ENCODE results near the gene SLC25A43. TPM values are rescaled to one million over a fixed set of nuclear protein-coding genes. Genes with fewer than 3 reads are reported as not detected.

SLC25A43 gene
- polyA plus RNA-seq, 1 of the 3 experiments (the other 2 are of a cell fraction), result 13.2 TPM

GRCh38 chrX:119479845-119480244 lies 80.7 kb downstream of the SLC25A43 start:
- TF ChIP-seq SIN3A (IDR thresholded peaks at IDR 0.05; ENCODE audit: borderline replicate concordance, low read depth, low read length), result no peak
- no peak for TF ChIP-seq PBX3 (IDR thresholded peaks at IDR 0.05)
- no peak for TF ChIP-seq RAD21 (IDR thresholded peaks at IDR 0.05; ENCODE audit: low read length)
- TF ChIP-seq FOXM1 (IDR thresholded peaks at IDR 0.05; ENCODE audit: low read depth), result no peak
- no peak for TF ChIP-seq GABPA (IDR thresholded peaks at IDR 0.05; ENCODE audit: low read depth)
- no peak for TF ChIP-seq RFX5 (IDR thresholded peaks at IDR 0.05; ENCODE audit: low read length)
- no peak for TF ChIP-seq TCF12 (IDR thresholded peaks at IDR 0.05)
- TF ChIP-seq REST (IDR thresholded peaks at IDR 0.05; ENCODE audit: low read depth, low read length), result no peak
- no peak for TF ChIP-seq NFIC (IDR thresholded peaks at IDR 0.05; ENCODE audit: borderline replicate concordance)
- no peak for TF ChIP-seq MEF2A (IDR thresholded peaks at IDR 0.05; ENCODE audit: borderline replicate concordance, low read depth)
- TF ChIP-seq JUND (IDR thresholded peaks at IDR 0.05), result no peak
- TF ChIP-seq FOXJ3 (CRISPR knock-in tag; IDR thresholded peaks at IDR 0.05), result no peak
- no peak for TF ChIP-seq EZH2phosphoT487 (IDR thresholded peaks at IDR 0.05; ENCODE audit: borderline replicate concordance, low read depth)
- no peak for TF ChIP-seq FOSL2 (IDR thresholded peaks at IDR 0.05; ENCODE audit: borderline replicate concordance, low read depth)
- TF ChIP-seq MAX (IDR thresholded peaks at IDR 0.05; ENCODE audit: low read depth), result no peak
- TF ChIP-seq ELF1 (IDR thresholded peaks at IDR 0.05), result no peak
- no peak for TF ChIP-seq USF2 (IDR thresholded peaks at IDR 0.05; ENCODE audit: borderline replicate concordance, low read depth, low read length)
- no peak for TF ChIP-seq POLR2AphosphoS5 (IDR thresholded peaks at IDR 0.05; ENCODE audit: low read depth, low read length)
- TF ChIP-seq USF1 (IDR thresholded peaks at IDR 0.05; ENCODE audit: borderline replicate concordance, low read depth), result no peak
- no peak for TF ChIP-seq TEAD4 (IDR thresholded peaks at IDR 0.05; ENCODE audit: borderline replicate concordance, insufficient read depth)
- Histone ChIP-seq H3K9ac (no peak overlapping the region), H3F3A (replicated peaks; ENCODE audit: insufficient read depth) (no peaks in the 10 kb centered on the region), H3K36me3 (replicated peaks in 1 of 2; ENCODE audit: control insufficient read depth in 1 of 2, insufficient read depth in 2 of 2, low read length in 1 of 2) (no peaks in the 10 kb centered on the region), H3K9me3 (no peaks in the 10 kb centered on the region), H3K4me2 (no peak overlapping the region), H3K79me2 (ENCODE audit: insufficient read depth) (no peaks in the 10 kb centered on the region), H3K9me2 (no peaks in the 10 kb centered on the region), H3K4me1 (ENCODE audit: control insufficient read depth in 1 of 2, insufficient read depth in 2 of 2, low read depth in 1 of 2, low read length in 1 of 2) (peaks cover 0 to 6% of the 10 kb centered on the region in 2 experiments; a peak in 1 of 4 replicates), H3K27me3 (ENCODE audit: insufficient read depth) (peaks cover 32% of the 10 kb centered on the region), H2AFZ (ENCODE audit: low read depth) (no peak overlapping the region), H3K27ac (ENCODE audit: low read depth in 2 of 2, low read length in 1 of 2) (no peak overlapping the region), H4K20me1 (ENCODE audit: insufficient read depth) (no peaks in the 10 kb centered on the region), H3K4me3 (ENCODE audit: low read depth in 2 of 2, low read length in 1 of 2) (no peak overlapping the region)
- POLR2A ChIA-PET, result no interaction called here
- no peak for DNase-seq
- CTCF ChIA-PET, result interaction anchor here (2.3 to 3.6 kb wide), 2 partner anchors 10 to 33 kb away, joined by 6 to 12 read pairs; no protein-coding TSS in a partner anchor
- WGBS (ENCODE audit: low lambda C conversion rate), result 70% methylated on average over 2 of the region's 2 CpGs
